CD4-positive, alpha-beta T cell (primary cell): Measurements from ENCODE around the gene HEXD. TPM values are rescaled to one million over a fixed set of nuclear protein-coding genes. Genes with fewer than 3 reads are reported as not detected.

Source experiments
- ATAC-seq: fragments of 200-7000 bp; cut with Tn5 transposase; one replicate; pipeline ENCODE4 v1.10.0; 2022; ENCODE audit warnings: mild to moderate bottlenecking; ENCODE audit not compliant: poor library complexity
- CTCF ChIA-PET: fragments of 350-600 bp; sonication (Branson Sonifier 250); formaldehyde crosslinking; loops from one replicate; lab custom pipeline; 2021; ENCODE audit warnings: antibody characterized with exemption, inconsistent platforms; lab: Charles Lee
- POLR2A ChIA-PET: fragments of 350-600 bp; sonication (Branson Sonifier 250); formaldehyde crosslinking; loops from one replicate; lab custom pipeline; 2021; ENCODE audit warnings: antibody characterized with exemption, inconsistent platforms; lab: Charles Lee
- DNase-seq, 14 experiments: peaks; one replicate each; pipeline ENCODE4 v3.0.0-alpha.2; 2013 to 2020; ENCODE audit warnings: mixed read lengths in 2 of 14
- H3K27ac ChIP-seq, 2 donors: one replicate each; pipeline versions ENCODE4 v1.5.1 to v1.7.0; 2013; ENCODE audit warnings: low read length in 2 of 2, low read depth in 1 of 2, mild to moderate bottlenecking in 1 of 2
- H3K27me3 ChIP-seq, 2 experiments: 1 replicate in 1 of 2; 2 replicates in 1 of 2; pipeline versions ENCODE4 v1.6.1 to v1.7.0; 2013; ENCODE audit warnings: low read length in 2 of 2, control low read depth in 1 of 2, mild to moderate bottlenecking in 1 of 2, moderate library complexity in 1 of 2; ENCODE audit not compliant: insufficient read depth in 2 of 2, control insufficient read depth in 1 of 2
- H3K36me3 ChIP-seq: one replicate; pipeline ENCODE4 v1.6.1; 2013; ENCODE audit warnings: low read length, control low read depth; ENCODE audit not compliant: insufficient read depth
- H3K4me1 ChIP-seq: one replicate; pipeline ENCODE4 v1.6.1; 2013; ENCODE audit warnings: low read length, control low read depth; ENCODE audit not compliant: insufficient read depth
- H3K4me3 ChIP-seq: one replicate; pipeline ENCODE4 v1.5.1; 2013; ENCODE audit warnings: mild to moderate bottlenecking, low read length, moderate library complexity
- H3K9me3 ChIP-seq, 2 experiments: 1 replicate in 1 of 2; 2 replicates in 1 of 2; pipeline versions ENCODE4 v1.6.1 to v1.7.0; 2013; ENCODE audit warnings: low read length in 2 of 2, mild to moderate bottlenecking in 2 of 2, control low read depth in 1 of 2, moderate library complexity in 1 of 2; ENCODE audit not compliant: control insufficient read depth in 1 of 2, insufficient read depth in 1 of 2
- H3K27ac Mint-ChIP-seq: one replicate; pipeline ENCODE4 v1.8.0; 2020; ENCODE audit warnings: mixed read lengths
- H3K27me3 Mint-ChIP-seq: one replicate; pipeline ENCODE4 v1.8.0; 2021; ENCODE audit warnings: mixed read lengths
- H3K36me3 Mint-ChIP-seq: one replicate; pipeline ENCODE4 v1.8.0; 2021; ENCODE audit warnings: low read depth, mixed read lengths
- H3K4me1 Mint-ChIP-seq: one replicate; pipeline ENCODE4 v1.8.0; 2021; ENCODE audit warnings: low read depth, mixed read lengths
- H3K4me3 Mint-ChIP-seq: one replicate; pipeline ENCODE4 v1.8.0; 2020; ENCODE audit warnings: mild to moderate bottlenecking, mixed read lengths
- H3K9me3 Mint-ChIP-seq: one replicate; pipeline ENCODE4 v1.8.0; 2020; ENCODE audit warnings: mixed read lengths
- CTCF ChIP-seq: fragments of 200-600 bp; IDR thresholded peaks from one replicate; pipeline ENCODE4 v1.8.0; 2022; ENCODE audit warnings: antibody characterized with exemption, mild to moderate bottlenecking
- intact Hi-C, 2 experiments: fragments of 100-400 bp; cut with DNase I in 1 of 2; cut with micrococcal nuclease in 1 of 2; formaldehyde crosslinking; loops; one replicate each; pipeline versions ENCODE4 v1.15.1 to v1.9.0; 2023 to 2025; cut with DNase I, micrococcal nuclease
- total RNA-seq, 174 experiments: library from RNA in 2 of 174; stranded (reverse) in 2 of 174; gene quantifications; one replicate each; pipeline ENCODE4 v1.2.3 and lab custom pipeline; 2021 to 2026

The HEXD gene
- total RNA-seq, 2 experiments from 2014 or later, result 27.8 to 31.2 TPM

GRCh38 chr17:82464567-82464929, 46.4 kb downstream of the HEXD start:
- H3K9me3 Mint-ChIP-seq, result no peaks in the 10 kb centered on the region
- DNase-seq (no peak), ATAC-seq (no peak)
- H3K4me1 ChIP-seq, result peaks cover 17% of the 10 kb centered on the region
- no peak overlapping the region for H3K27ac Mint-ChIP-seq
- no peak overlapping the region for H3K4me3 ChIP-seq
- peaks cover 20% of the 10 kb centered on the region for H3K4me1 Mint-ChIP-seq
- H3K27ac ChIP-seq, result no peak overlapping the region
- intact Hi-C loops, result no loop called here
- no peak for TF ChIP-seq CTCF
- no peak overlapping the region for H3K4me3 Mint-ChIP-seq
- POLR2A ChIA-PET, result no interaction called here
- H3K9me3 ChIP-seq, result no peaks in the 10 kb centered on the region
- H3K27me3 Mint-ChIP-seq, result no peaks in the 10 kb centered on the region
- H3K36me3 ChIP-seq, result peaks cover 91% of the 10 kb centered on the region
- H3K36me3 Mint-ChIP-seq, result peaks cover 87% of the 10 kb centered on the region
- CTCF ChIA-PET, result no interaction called here
- H3K27me3 ChIP-seq, result no peaks in the 10 kb centered on the region

GRCh38 chr17:82465023-82465603, 47.0 kb downstream of the HEXD start:
- H3K4me3 ChIP-seq, result no peak overlapping the region
- Mint-ChIP-seq H3K4me3 (no peak overlapping the region), H3K27ac (no peak overlapping the region), H3K4me1 (peaks cover 19% of the 10 kb centered on the region), H3K27me3 (no peaks in the 10 kb centered on the region), H3K36me3 (peaks cover 87% of the 10 kb centered on the region), H3K9me3 (no peaks in the 10 kb centered on the region)
- H3K27me3 ChIP-seq, result no peaks in the 10 kb centered on the region
- H3K36me3 ChIP-seq, result peaks cover 93% of the 10 kb centered on the region
- TF ChIP-seq CTCF, result no peak
- intact Hi-C loops, result no loop called here
- CTCF ChIA-PET, result no interaction called here
- no peaks in the 10 kb centered on the region for H3K9me3 ChIP-seq
- no peak overlapping the region for H3K27ac ChIP-seq
- H3K4me1 ChIP-seq, result peaks cover 13% of the 10 kb centered on the region
- POLR2A ChIA-PET, result no interaction called here
- ATAC-seq (no peak), DNase-seq (no peak)

- peaks cover 4% of the 10 kb centered on the region for H3K4me1 Mint-ChIP-seq
- no peaks in the 10 kb centered on the region for H3K9me3 Mint-ChIP-seq
- Histone ChIP-seq H3K27ac (no peak overlapping the region), H3K36me3 (peaks cover 87% of the 10 kb centered on the region), H3K27me3 (no peaks in the 10 kb centered on the region), H3K4me3 (no peak overlapping the region), H3K9me3 (no peaks in the 10 kb centered on the region), H3K4me1 (no peaks in the 10 kb centered on the region)
- ATAC-seq (no peak), DNase-seq (no peak)
- intact Hi-C loops, result no loop called here
- no peaks in the 10 kb centered on the region for H3K27me3 Mint-ChIP-seq
- H3K36me3 Mint-ChIP-seq, result peaks cover 73% of the 10 kb centered on the region
- TF ChIP-seq CTCF, result no peak
- H3K4me3 Mint-ChIP-seq, result no peak overlapping the region
- no peak overlapping the region for H3K27ac Mint-ChIP-seq
- ChIA-PET POLR2A (no interaction called here), CTCF (no interaction called here)
These were observed 50.5 kb downstream of the HEXD start for GRCh38 chr17:82468692-82469091.
